Activated naive CD4-positive, alpha-beta T cell (primary cell): Measurements from ENCODE around the gene PF4V1.
"Not testable (repeated sequence)": the region's sequence is repeated elsewhere in the genome, so short reads cannot be mapped to it uniquely, and the experiment has no call there.

Experiments
- DNase-seq, 4 experiments: peaks; one replicate each; lab custom pipeline; 2025; lab: John Stamatoyannopoulos, UW

Gene PF4V1

GRCh38 chr4:73870768-73871167 lies 17.7 kb downstream of the PF4V1 start:
- DNase-seq: no peak

GRCh38 chr4:73871511-73872310 lies 18.6 kb downstream of the PF4V1 start:
- DNase-seq: no peak

GRCh38 chr4:73872316-73873108 lies 19.4 kb downstream of the PF4V1 start:
- DNase-seq: no peak

- no peak for DNase-seq
These were observed 21.3 kb downstream of the PF4V1 start for GRCh38 chr4:73874386-73874785.

- DNase-seq: no peak
These were observed 22.3 kb downstream of the PF4V1 start for GRCh38 chr4:73875401-73875800.

GRCh38 chr4:73883306-73883705 lies 30.2 kb downstream of the PF4V1 start:
- no peak for DNase-seq

- no peak for DNase-seq
These were observed 32.6 kb downstream of the PF4V1 start for GRCh38 chr4:73885574-73886267.

GRCh38 chr4:73891326-73891725 lies 38.2 kb downstream of the PF4V1 start:
- no peak for DNase-seq

- no peak for DNase-seq
These were observed 38.8 kb downstream of the PF4V1 start for GRCh38 chr4:73891739-73892405.

GRCh38 chr4:73892966-73893365 lies 39.9 kb downstream of the PF4V1 start:
- no peak for DNase-seq

- no peak for DNase-seq
These were observed 40.9 kb downstream of the PF4V1 start for GRCh38 chr4:73894001-73894400.

- DNase-seq: no peak
These were observed 42.4 kb downstream of the PF4V1 start for GRCh38 chr4:73895201-73896175.

- no peak for DNase-seq
These were observed 43.3 kb downstream of the PF4V1 start for GRCh38 chr4:73896416-73896815.

- no peak for DNase-seq
These were observed 44.5 kb downstream of the PF4V1 start for GRCh38 chr4:73897380-73898136.

GRCh38 chr4:73899338-73899737 lies 46.2 kb downstream of the PF4V1 start:
- not testable (repeated sequence) for DNase-seq

GRCh38 chr4:73901031-73901430 lies 47.9 kb downstream of the PF4V1 start:
- no peak for DNase-seq

GRCh38 chr4:73902038-73902637 lies 49.0 kb downstream of the PF4V1 start:
- DNase-seq: no peak

- no peak for DNase-seq
These were observed 49.9 kb downstream of the PF4V1 start for GRCh38 chr4:73902817-73903547.
